HepG2 (cell line): ENCODE results near the gene MTHFD1L. TPM values are rescaled to one million over a fixed set of nuclear protein-coding genes. Genes with fewer than 3 reads are reported as not detected.

ENCODE experiments used
- ARID4A ChIP-seq: sonication (generic); formaldehyde crosslinking; IDR thresholded peaks from 2 replicates; pipeline ENCODE4 v1.5.0; 2020; ENCODE audit warnings: mild to moderate bottlenecking, missing genetic modification reagents, borderline replicate concordance
- CEBPB ChIP-seq: IDR thresholded peaks from 2 replicates; pipeline ENCODE4 v1.6.1; 2011; ENCODE audit warnings: low read depth, low read length, improper control_type of control experiment, borderline replicate concordance
- CREM ChIP-seq, 2 experiments: sonication (generic) in 1 of 2; formaldehyde crosslinking in 1 of 2; IDR thresholded peaks; 2 replicates each; pipeline versions ENCODE4 v1.4.0 to v1.6.1; 2016 to 2020; ENCODE audit warnings: antibody characterized with exemption in 1 of 2, mild to moderate bottlenecking in 1 of 2, missing genetic modification reagents in 1 of 2
- E2F2 ChIP-seq: sonication (generic); formaldehyde crosslinking; IDR thresholded peaks from 2 replicates; pipeline ENCODE4 v1.4.0; 2020; ENCODE audit warnings: missing genetic modification reagents, borderline replicate concordance
- ETV6 ChIP-seq: sonication (generic); formaldehyde crosslinking; conservative IDR thresholded peaks from 2 replicates; pipeline ENCODE4 v1.4.0; 2020; ENCODE audit warnings: missing genetic modification reagents
- FOXA1 ChIP-seq, 2 experiments: fragments of 450-650 bp in 1 of 2; sonication (generic) in 1 of 2; formaldehyde crosslinking in 1 of 2; IDR thresholded peaks; 2 replicates each; pipeline versions ENCODE4 v1.4.0 to v1.6.1; 2016 to 2020; ENCODE audit warnings: missing genetic modification reagents in 1 of 2
- HCFC1 ChIP-seq: fragments of 150-350 bp; IDR thresholded peaks from 2 replicates; pipeline ENCODE4 v1.6.1; 2014; ENCODE audit warnings: low read depth, low read length
- PRDM10 ChIP-seq: sonication (generic); formaldehyde crosslinking; IDR thresholded peaks from 2 replicates; pipeline ENCODE4 v1.4.0; 2020; ENCODE audit warnings: low read depth, missing genetic modification reagents
- SNAPC5 ChIP-seq: sonication (generic); formaldehyde crosslinking; IDR thresholded peaks from 2 replicates; pipeline ENCODE4 v1.8.1; 2023; ENCODE audit warnings: mild to moderate bottlenecking, missing genetic modification reagents, borderline replicate concordance
- TAF1 ChIP-seq: sonication (generic); formaldehyde crosslinking; IDR thresholded peaks from 2 replicates; pipeline ENCODE4 v1.4.0; 2020; ENCODE audit warnings: missing genetic modification reagents
- ZNF34 ChIP-seq: sonication (generic); formaldehyde crosslinking; IDR thresholded peaks from 2 replicates; pipeline ENCODE4 v1.4.0; 2020; ENCODE audit warnings: mild to moderate bottlenecking, missing genetic modification reagents, borderline replicate concordance
- ZNF558 ChIP-seq: sonication (generic); formaldehyde crosslinking; IDR thresholded peaks from 2 replicates; pipeline ENCODE4 v1.9.0; 2022; ENCODE audit warnings: mild to moderate bottlenecking, missing genetic modification reagents, borderline replicate concordance
- ZNF776 ChIP-seq: sonication (generic); formaldehyde crosslinking; IDR thresholded peaks from 2 replicates; pipeline ENCODE4 v1.4.0; 2020; ENCODE audit warnings: mild to moderate bottlenecking, missing genetic modification reagents
- polyA plus RNA-seq, 8 experiments: library from polyadenylated mRNA; depleted of rRNA in 3 of 8; stranded (reverse) in 7 of 8; unstranded in 1 of 8; fragments of >200 nt; fragmentation: Illumina TruSeq in 4 of 8; extraction: Trizol in 4 of 8; gene quantifications; 2 replicates each; pipeline versions ENCODE4 v1.2.1 to v1.2.3, GENCODE V29; 2011 to 2016; ENCODE audit warnings: low read depth in 4 of 8, missing spikeins in 1 of 8, mixed read lengths in 1 of 8; ENCODE audit not compliant: insufficient read depth in 1 of 8
- total RNA-seq, 5 experiments: library from RNA; depleted of rRNA; stranded (reverse); fragments of >200 nt; fragmentation: Illumina TruSeq; extraction: Trizol; gene quantifications; 2 replicates each; pipeline ENCODE4 v1.2.3, GENCODE V29; 2016; ENCODE audit warnings: low read depth in 1 of 5
- TF ChIP-seq, protein P1 (sequence below): sonication (generic); formaldehyde crosslinking; IDR thresholded peaks from 2 replicates; pipeline ENCODE4 v1.5.0; 2020; ENCODE audit warnings: missing genetic modification reagents
- TF ChIP-seq, protein P2 (sequence below): sonication (generic); formaldehyde crosslinking; IDR thresholded peaks from 2 replicates; pipeline ENCODE4 v1.4.0; 2020; ENCODE audit warnings: mild to moderate bottlenecking, missing genetic modification reagents, borderline replicate concordance

Gene MTHFD1L
- total and polyA plus RNA-seq, 2 of the 13 experiments (the other 11 are each of a cell fraction or from before 2014, with no cell fraction given) = 24.0 to 39.6 TPM

- TF ChIP-seq, protein P1, sequence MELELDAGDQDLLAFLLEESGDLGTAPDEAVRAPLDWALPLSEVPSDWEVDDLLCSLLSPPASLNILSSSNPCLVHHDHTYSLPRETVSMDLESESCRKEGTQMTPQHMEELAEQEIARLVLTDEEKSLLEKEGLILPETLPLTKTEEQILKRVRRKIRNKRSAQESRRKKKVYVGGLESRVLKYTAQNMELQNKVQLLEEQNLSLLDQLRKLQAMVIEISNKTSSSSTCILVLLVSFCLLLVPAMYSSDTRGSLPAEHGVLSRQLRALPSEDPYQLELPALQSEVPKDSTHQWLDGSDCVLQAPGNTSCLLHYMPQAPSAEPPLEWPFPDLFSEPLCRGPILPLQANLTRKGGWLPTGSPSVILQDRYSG (CRISPR knock-in tag) = no peak
- TF ChIP-seq E2F2 (no peak), HCFC1 (no peak), ZNF558 (CRISPR knock-in tag) (peak; percentile 86; the same call in 1 of the 2 replicates), ZNF776 (CRISPR knock-in tag) (no peak), FOXA1 (IDR thresholded peaks at IDR 0.05) (no peak), FOXA1 (CRISPR knock-in tag; IDR thresholded peaks at IDR 0.05) (0 out of 2 replicates have a peak, but pooled peaks have one; percentile 3), ARID4A (CRISPR knock-in tag) (no peak), TAF1 (CRISPR knock-in tag) (no peak; the same call in 1 of the 2 replicates), CREM (IDR thresholded peaks at IDR 0.05) (no peak; the same call in 1 of the 2 replicates), CREM (CRISPR knock-in tag; IDR thresholded peaks at IDR 0.05) (no peak), CEBPB (no peak), ETV6 (CRISPR knock-in tag) (no peak), SNAPC5 (CRISPR knock-in tag) (no peak), ZNF34 (no peak), PRDM10 (CRISPR knock-in tag) (no peak)
- TF ChIP-seq, protein P2, sequence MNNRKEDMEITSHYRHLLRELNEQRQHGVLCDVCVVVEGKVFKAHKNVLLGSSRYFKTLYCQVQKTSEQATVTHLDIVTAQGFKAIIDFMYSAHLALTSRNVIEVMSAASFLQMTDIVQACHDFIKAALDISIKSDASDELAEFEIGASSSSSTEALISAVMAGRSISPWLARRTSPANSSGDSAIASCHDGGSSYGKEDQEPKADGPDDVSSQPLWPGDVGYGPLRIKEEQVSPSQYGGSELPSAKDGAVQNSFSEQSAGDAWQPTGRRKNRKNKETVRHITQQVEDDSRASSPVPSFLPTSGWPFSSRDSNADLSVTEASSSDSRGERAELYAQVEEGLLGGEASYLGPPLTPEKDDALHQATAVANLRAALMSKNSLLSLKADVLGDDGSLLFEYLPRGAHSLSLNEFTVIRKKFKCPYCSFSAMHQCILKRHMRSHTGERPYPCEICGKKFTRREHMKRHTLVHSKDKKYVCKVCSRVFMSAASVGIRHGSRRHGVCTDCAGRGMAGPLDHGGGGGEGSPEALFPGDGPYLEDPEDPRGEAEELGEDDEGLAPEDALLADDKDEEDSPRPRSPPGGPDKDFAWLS (CRISPR knock-in tag) = no peak
Measured at GRCh38 chr6:150865406-150866146, at the start of gene MTHFD1L (continued).
